SU-DHL-6 (cell line): ENCODE measurements around the gene PSMB3.

ENCODE experiments used
- EZH2phosphoT487 ChIP-seq: fragments of 200-600 bp; sonication (generic), shearing (Covaris generic); conservative IDR thresholded peaks from 2 replicates; pipeline ENCODE4 v1.6.1; 2018; ENCODE audit warnings: mild to moderate bottlenecking, antibody characterized with exemption, low read length, moderate library complexity, mixed read lengths
- TF ChIP-seq, protein P1 (sequence below): fragments of 200-600 bp; sonication (generic); IDR thresholded peaks from one replicate; pipeline ENCODE4 v1.5.1; 2017; ENCODE audit warnings: antibody characterized with exemption, mild to moderate bottlenecking, low read length, moderate library complexity; ENCODE audit not compliant: insufficient read depth, poor library complexity, severe bottlenecking

DNA sequence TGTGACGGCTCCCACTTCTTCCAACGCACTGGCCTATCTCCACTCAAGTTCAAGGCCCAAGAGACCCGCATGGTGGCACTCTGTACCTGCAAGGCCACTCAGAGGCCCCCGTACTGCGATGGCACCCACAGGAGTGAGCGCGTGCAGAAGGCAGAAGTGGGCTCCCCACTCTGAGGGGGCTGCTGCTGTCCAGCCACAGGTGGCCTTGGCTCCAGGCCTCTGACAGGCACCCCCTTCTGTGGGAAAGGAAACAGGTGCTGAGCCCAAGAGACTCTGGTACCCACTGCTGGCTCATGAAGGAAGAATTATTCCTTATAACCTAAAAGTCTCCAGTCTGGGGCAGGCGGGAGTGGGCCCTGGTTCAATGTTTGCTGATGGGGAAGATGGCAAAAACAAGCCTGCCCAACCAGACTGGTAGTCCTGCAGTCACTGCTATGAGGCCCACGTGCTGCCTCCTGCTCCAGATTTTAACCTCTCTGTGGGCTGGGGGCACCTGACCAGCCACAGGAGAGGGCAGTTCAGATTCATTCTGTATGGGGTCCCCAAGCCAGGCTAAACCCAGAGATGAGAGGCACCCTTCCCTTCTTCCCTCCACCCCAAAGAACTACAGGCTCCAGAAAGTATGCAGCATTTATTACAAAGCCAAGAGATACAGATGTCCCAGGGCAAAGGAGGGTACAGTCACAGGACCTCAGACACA is 19.1 kb upstream of the PSMB3 start:
- TF ChIP-seq, protein P1, sequence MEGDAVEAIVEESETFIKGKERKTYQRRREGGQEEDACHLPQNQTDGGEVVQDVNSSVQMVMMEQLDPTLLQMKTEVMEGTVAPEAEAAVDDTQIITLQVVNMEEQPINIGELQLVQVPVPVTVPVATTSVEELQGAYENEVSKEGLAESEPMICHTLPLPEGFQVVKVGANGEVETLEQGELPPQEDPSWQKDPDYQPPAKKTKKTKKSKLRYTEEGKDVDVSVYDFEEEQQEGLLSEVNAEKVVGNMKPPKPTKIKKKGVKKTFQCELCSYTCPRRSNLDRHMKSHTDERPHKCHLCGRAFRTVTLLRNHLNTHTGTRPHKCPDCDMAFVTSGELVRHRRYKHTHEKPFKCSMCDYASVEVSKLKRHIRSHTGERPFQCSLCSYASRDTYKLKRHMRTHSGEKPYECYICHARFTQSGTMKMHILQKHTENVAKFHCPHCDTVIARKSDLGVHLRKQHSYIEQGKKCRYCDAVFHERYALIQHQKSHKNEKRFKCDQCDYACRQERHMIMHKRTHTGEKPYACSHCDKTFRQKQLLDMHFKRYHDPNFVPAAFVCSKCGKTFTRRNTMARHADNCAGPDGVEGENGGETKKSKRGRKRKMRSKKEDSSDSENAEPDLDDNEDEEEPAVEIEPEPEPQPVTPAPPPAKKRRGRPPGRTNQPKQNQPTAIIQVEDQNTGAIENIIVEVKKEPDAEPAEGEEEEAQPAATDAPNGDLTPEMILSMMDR, result no peak
- TF ChIP-seq EZH2phosphoT487, result no peak
